ENCODE results near the gene IDUA. TPM values are rescaled to one million over a fixed set of nuclear protein-coding genes. Genes with fewer than 3 reads are reported as not detected.

IDUA gene
- total and polyA plus RNA-seq, 2 donors (not counting 1 experiment from before 2014, with no cell fraction given): 57.0 to 67.4 TPM

GRCh38 chr4:955931-956381, 30.9 kb upstream of the IDUA start:
- Mint-ChIP-seq H3K27ac (no peak overlapping the region), H3K4me1 (peaks cover 1% of the 10 kb centered on the region), H3K9me3 (ENCODE audit: insufficient read depth) (no peaks in the 10 kb centered on the region), H3K27me3 (no peaks in the 10 kb centered on the region), H3K4me3 (no peak overlapping the region)
- TF ChIP-seq CTCF (IDR thresholded peaks at IDR 0.05): no peak
- no peak for TF ChIP-seq EZH2 (IDR thresholded peaks at IDR 0.05; ENCODE audit: borderline replicate concordance, insufficient read depth, low read depth, low read length, poor library complexity, severe bottlenecking)
- H3K27me3 ChIP-seq (replicated peaks in 1 of 4; ENCODE audit: control extremely low read depth in 1 of 4, control insufficient read depth in 3 of 4, insufficient read depth in 4 of 4, low read length in 3 of 4): no peaks in the 10 kb centered on the region
- CTCF ChIA-PET: no interaction called here
- no peak overlapping the region for H3K27ac ChIP-seq (ENCODE audit: low read length in 2 of 2)
- intact Hi-C loops (cut with micrococcal nuclease): no loop called here
- POLR2A ChIA-PET: no interaction called here
- ATAC-seq (ENCODE audit: low read depth) (no peak), DNase-seq (no peak)
- H3K9ac ChIP-seq (ENCODE audit: low read length): no peak overlapping the region
- H3K36me3 ChIP-seq (replicated peaks in 1 of 2; ENCODE audit: control extremely low read depth in 1 of 2, control insufficient read depth in 1 of 2, extremely low read depth in 1 of 2, insufficient read depth in 2 of 2, low read length in 1 of 2): peaks cover 0 to 26% of the 10 kb centered on the region in 2 experiments
- H3K4me1 ChIP-seq (ENCODE audit: control insufficient read depth in 2 of 2, insufficient read depth in 2 of 2, low read length in 2 of 2): no peaks in the 10 kb centered on the region
- no peak overlapping the region for H3K4me3 ChIP-seq (ENCODE audit: control extremely low read depth in 1 of 5, extremely low read depth in 1 of 5, insufficient read depth in 1 of 5, low read depth in 2 of 5, low read length in 4 of 5)
- H3K79me2 ChIP-seq (ENCODE audit: control insufficient read depth, insufficient read depth, low read length): no peaks in the 10 kb centered on the region
- WGBS (ENCODE audit: insufficient coverage): 85% methylated on average over 6 of the region's 12 CpGs
- no peak overlapping the region for H3K4me2 ChIP-seq (replicated peaks; ENCODE audit: low read depth, low read length, poor library complexity, severe bottlenecking)
- H4K20me1 ChIP-seq (ENCODE audit: control insufficient read depth, insufficient read depth, low read length, poor library complexity, severe bottlenecking): peaks cover 8% of the 10 kb centered on the region
- H2AFZ ChIP-seq (ENCODE audit: insufficient read depth, low read depth, low read length, poor library complexity, severe bottlenecking): no peak overlapping the region
- H3K9me3 ChIP-seq (ENCODE audit: control extremely low read depth in 1 of 3, control insufficient read depth in 2 of 3, insufficient read depth in 1 of 3, low read length in 2 of 3): peaks cover 0 to 5% (median 0%) of the 10 kb centered on the region in 3 donors

- no peak overlapping the region for H3K4me2 ChIP-seq (replicated peaks; ENCODE audit: low read depth, low read length, poor library complexity, severe bottlenecking)
- H3K27ac ChIP-seq (ENCODE audit: low read length in 2 of 2): no peak overlapping the region
- H3K36me3 ChIP-seq (replicated peaks in 1 of 2; ENCODE audit: control extremely low read depth in 1 of 2, control insufficient read depth in 1 of 2, extremely low read depth in 1 of 2, insufficient read depth in 2 of 2, low read length in 1 of 2): peaks cover 0 to 26% of the 10 kb centered on the region in 2 experiments
- 93% methylated on average over 13 of the region's 14 CpGs for WGBS (ENCODE audit: insufficient coverage)
- peaks cover 4% of the 10 kb centered on the region for H4K20me1 ChIP-seq (ENCODE audit: control insufficient read depth, insufficient read depth, low read length, poor library complexity, severe bottlenecking)
- ChIA-PET CTCF (no interaction called here), POLR2A (no interaction called here)
- no peak overlapping the region for H3K9ac ChIP-seq (ENCODE audit: low read length)
- Mint-ChIP-seq H3K9me3 (ENCODE audit: insufficient read depth) (no peaks in the 10 kb centered on the region), H3K4me3 (no peak overlapping the region), H3K4me1 (peaks cover 1% of the 10 kb centered on the region), H3K27me3 (no peaks in the 10 kb centered on the region), H3K27ac (no peak overlapping the region)
- no peak overlapping the region for H2AFZ ChIP-seq (ENCODE audit: insufficient read depth, low read depth, low read length, poor library complexity, severe bottlenecking)
- no peak overlapping the region for H3K4me3 ChIP-seq (ENCODE audit: control extremely low read depth in 1 of 5, extremely low read depth in 1 of 5, insufficient read depth in 1 of 5, low read depth in 2 of 5, low read length in 4 of 5)
- DNase-seq (no peak), ATAC-seq (ENCODE audit: low read depth) (no peak)
- no peaks in the 10 kb centered on the region for H3K27me3 ChIP-seq (replicated peaks in 1 of 4; ENCODE audit: control extremely low read depth in 1 of 4, control insufficient read depth in 3 of 4, insufficient read depth in 4 of 4, low read length in 3 of 4)
- TF ChIP-seq CTCF (IDR thresholded peaks at IDR 0.05) (no peak), EZH2 (IDR thresholded peaks at IDR 0.05; ENCODE audit: borderline replicate concordance, insufficient read depth, low read depth, low read length, poor library complexity, severe bottlenecking) (no peak)
- peaks cover 0 to 5% (median 0%) of the 10 kb centered on the region in 3 donors for H3K9me3 ChIP-seq (ENCODE audit: control extremely low read depth in 1 of 3, control insufficient read depth in 2 of 3, insufficient read depth in 1 of 3, low read length in 2 of 3)
- H3K79me2 ChIP-seq (ENCODE audit: control insufficient read depth, insufficient read depth, low read length): no peaks in the 10 kb centered on the region
- intact Hi-C loops (cut with micrococcal nuclease): no loop called here
- H3K4me1 ChIP-seq (ENCODE audit: control insufficient read depth in 2 of 2, insufficient read depth in 2 of 2, low read length in 2 of 2): no peaks in the 10 kb centered on the region
Observed at GRCh38 chr4:956531-957230, 30.2 kb upstream of the IDUA start.

All from B cell (primary cell).